Activated CD4-positive, alpha-beta T cell treated with anti-CD3 and anti-CD28 coated beads for 4 hours (primary cell): Measurements from ENCODE around the gene EFHD1.
"Not testable (repeated sequence)": the region's sequence is repeated elsewhere in the genome, so short reads cannot be mapped to it uniquely, and the experiment has no call there.

Experiments used
- DNase-seq, 2 donors: peaks; one replicate each; pipeline ENCODE4 v3.0.0-alpha.2; 2020

EFHD1 gene

DNA sequence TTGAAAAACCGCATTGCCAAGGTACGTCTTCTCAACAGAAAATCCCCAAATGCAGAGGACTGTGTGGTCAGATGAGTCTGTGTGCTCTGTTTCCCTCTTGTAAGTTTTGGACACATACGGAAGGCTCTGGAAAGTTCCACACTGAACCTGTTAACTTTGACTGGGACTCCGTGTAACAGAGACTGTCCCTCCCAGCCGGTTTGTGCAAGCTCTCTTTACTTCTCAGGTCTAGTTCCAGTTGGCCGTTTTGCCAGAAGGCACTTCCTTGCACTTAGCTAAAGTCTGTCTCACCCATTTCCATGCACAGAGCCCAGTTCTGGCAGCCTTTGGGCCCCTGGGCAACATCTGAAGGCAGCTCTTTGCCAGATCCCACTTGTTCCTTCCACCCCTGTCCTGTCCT is 22.0 kb downstream of the EFHD1 start:
- DNase-seq: no peak

DNA sequence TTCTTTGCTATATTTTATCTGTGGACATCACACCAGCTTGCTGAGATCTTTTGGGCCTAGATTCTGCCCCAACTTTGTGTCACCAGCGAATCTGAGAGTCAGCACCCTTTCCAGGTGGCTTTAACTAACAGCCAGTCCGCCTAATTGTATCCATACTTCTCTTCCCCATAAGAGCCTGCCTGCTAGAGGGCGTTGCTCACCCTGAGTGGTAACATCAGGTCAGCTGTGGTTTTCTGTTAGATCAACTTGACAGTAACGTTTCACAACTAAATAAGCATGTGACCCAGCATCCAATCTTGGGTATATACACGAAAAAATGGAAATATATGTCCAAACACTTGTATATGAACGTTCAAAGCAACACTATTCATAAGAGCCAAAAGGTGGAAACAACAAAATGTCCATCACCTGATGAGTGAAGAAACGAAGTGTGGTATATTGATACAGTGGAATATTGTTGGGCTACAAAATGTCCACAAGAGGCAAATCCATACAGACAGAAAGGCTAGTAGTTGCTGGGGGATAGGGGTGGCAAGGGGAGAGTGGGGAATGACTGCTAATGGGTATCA is 24.9 kb downstream of the EFHD1 start:
- DNase-seq: no peak

- no peak for DNase-seq
Measured at GRCh38 chr2:232659359-232659758, 26.0 kb downstream of the EFHD1 start.

GRCh38 chr2:232662486-232663260 is 29.3 kb downstream of the EFHD1 start:
- DNase-seq: no peak

DNA sequence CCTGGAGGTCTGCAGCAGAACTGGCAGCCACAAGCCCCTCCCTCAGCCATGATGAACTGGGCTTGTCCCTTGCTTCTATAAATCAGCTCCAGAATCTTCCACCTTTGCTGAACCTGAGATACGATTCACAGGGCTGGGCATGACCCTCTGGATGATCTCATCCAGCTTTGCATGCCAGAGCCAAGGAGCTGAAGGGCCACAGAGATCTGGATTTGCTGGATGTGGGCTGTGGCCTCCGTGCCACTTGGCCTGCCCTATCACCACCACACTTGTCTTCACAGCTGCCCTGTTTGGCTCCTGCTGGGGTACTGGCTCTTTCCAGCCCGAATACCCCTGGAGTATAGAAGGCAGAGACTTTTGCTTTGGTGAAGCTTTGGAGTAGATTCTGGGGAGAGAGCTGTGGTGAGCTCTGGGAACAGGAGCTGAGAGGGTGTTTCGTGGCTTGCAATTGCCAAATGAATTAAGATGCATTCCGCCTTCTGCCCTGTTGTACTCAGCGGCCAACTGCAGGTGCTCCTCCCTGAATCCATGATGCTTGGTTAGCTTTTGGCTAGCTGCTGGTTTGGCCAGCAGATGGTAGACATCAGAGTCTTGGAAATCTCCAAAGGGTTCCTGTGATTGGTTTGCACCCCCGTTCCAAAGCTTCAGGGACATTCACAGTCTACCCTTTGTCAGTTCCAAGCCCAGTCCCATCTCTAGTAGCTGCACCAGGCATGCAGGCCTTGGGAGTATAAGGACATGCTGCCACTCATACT is 32.8 kb downstream of the EFHD1 start:
- no peak for DNase-seq

DNA sequence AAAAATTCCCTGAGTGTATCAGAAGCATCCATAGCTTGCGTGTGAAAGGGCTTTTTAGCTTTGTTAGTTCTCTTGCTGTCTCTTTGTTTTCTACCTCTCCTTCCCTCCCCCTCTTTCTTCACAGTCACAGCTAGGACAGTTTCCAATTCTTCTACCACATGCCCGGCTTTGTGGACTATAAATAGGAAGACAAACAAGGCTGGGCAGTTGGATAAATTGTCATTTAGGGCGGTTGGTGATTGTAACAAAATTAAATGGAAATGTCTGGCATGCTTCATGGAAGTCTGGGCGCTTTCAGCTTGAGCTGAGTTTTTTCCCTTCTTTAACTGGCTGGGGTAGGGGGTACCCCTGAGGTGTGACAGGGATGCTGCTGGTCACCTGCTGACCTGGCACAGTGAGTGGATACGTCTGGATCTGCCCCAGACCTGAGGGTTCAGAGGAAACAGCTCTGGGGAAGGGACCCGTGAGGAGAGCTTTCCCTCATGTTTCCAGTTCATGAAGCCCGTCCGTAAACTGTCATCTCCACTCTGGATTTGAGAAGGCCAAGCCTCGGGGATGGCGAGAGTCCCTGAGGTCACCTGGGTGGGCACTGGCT is 34.7 kb downstream of the EFHD1 start:
- no peak for DNase-seq

DNA sequence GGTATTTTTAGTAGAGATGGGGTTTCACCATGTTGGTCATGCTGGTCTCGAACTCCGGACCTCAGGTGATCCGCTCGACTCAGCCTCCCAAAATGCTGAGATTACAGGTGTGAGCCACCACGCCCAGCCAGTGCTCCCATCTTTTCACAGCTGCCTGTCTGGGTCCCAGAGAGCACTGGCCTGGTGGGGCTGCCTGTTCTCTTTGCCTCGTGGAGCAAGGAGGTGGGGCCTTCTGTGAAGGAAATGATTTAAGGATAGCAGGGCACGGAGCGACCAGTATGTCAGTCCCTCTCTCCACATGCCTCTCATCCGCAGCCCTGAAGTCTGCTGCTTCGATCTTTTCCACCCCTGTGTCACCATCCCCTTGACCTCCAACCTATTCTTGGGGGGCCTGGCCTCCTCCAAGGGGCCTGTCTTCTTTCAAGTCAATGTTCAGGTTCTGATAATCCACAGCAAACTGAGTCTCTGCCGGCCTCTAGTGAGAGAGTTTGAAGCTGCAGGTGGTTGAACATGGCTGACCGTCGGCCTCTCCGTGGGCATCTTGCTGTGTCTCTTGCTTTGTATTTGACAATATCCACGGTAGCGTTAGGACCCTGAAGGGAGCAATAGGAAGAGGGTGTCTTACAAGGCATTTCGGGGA is 35.5 kb downstream of the EFHD1 start:
- no peak for DNase-seq

DNA sequence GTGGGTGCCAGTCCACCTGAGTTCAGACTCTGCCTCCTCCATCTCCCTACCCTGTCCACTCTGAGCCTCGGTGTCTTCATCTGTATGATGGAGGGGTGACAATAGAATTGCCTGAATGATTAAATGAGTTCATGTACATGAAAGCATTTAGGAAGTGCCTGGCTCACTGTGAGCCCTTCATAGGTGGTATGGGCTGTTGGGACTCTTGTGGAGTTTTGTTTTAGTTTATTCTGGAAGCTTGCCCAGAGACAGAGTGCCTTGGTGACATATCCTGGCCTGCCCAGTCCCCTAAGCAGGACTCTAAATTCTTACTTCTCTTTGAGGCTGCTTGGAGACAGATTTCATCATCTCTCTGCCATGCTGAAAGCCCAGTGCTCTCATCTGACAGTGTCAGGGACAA is 39.2 kb downstream of the EFHD1 start:
- no peak for DNase-seq

DNA sequence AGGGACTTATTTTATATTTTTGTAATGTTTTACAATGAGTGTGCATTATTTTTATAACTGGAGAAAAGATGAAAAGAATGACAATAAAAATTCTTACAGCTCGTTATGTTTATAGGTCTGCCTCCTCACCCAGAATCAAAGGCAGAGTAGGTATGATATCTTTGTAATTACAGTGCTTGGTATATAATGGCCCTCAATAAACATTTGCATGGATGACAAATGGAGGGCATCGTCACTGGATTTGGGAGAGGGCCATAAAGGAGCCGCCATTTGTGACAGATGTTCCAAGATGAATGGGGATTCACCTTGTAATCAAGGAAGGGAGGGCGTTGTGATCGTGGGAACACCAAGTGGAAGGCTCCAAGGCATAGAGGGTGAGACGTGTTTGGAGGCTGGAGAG is 41.1 kb downstream of the EFHD1 start:
- DNase-seq: no peak

- DNase-seq: no peak
Measured at GRCh38 chr2:232675381-232675780, 42.0 kb downstream of the EFHD1 start.

DNA sequence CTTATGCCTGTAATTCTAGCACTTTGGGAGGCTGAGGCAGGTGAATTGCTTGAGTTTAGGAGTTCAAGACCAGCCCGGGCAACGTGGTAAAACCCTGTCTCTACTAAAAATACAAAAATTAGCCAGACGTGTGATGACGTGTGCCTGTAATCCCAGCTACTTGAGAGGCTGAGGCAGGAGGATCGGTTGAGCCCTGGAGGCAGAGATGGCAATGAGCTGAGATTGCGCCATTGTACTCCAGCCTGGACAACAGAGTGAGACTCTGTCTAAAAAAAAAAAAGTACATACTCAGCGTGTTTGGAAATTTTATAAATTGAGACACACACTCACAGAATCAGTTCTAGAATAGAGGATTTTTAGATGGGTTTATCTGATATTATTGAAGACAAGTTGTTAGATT is 46.6 kb downstream of the EFHD1 start:
- no peak for DNase-seq

GRCh38 chr2:232681527-232681926 is 48.1 kb downstream of the EFHD1 start:
- DNase-seq: no peak

GRCh38 chr2:232683368-232683767 is 50.0 kb downstream of the EFHD1 start:
- no peak for DNase-seq

DNA sequence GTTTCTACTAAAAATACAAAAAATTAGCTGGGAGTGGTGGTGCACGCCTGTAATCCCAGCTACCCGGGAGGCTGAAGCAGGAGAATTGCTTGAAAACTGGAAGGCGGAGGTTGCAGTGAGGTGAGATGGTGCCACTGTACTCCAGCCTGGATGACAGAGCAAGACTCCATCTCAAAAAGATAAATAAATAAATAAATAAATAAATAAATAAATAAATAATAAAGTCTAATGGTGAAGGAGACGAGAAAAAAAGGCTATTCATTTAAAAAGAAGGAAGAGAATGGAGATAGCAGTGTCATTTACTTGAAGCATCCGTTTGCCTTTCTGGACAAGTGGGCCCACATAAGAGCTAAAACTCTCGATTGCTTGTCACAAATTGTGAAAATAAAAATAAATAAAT is 52.0 kb downstream of the EFHD1 start:
- DNase-seq: not testable (repeated sequence)

- DNase-seq: no peak
Measured at GRCh38 chr2:232687382-232688160, 54.2 kb downstream of the EFHD1 start.

- DNase-seq: no peak
Measured at GRCh38 chr2:232688201-232688600, 54.8 kb downstream of the EFHD1 start.

- no peak for DNase-seq
Measured at GRCh38 chr2:232689152-232689910, 55.9 kb downstream of the EFHD1 start.

- not testable (repeated sequence) for DNase-seq
Measured at GRCh38 chr2:232691117-232691516, 57.7 kb downstream of the EFHD1 start.

- DNase-seq: no peak
Measured at GRCh38 chr2:232693344-232693743, 59.9 kb downstream of the EFHD1 start.

DNA sequence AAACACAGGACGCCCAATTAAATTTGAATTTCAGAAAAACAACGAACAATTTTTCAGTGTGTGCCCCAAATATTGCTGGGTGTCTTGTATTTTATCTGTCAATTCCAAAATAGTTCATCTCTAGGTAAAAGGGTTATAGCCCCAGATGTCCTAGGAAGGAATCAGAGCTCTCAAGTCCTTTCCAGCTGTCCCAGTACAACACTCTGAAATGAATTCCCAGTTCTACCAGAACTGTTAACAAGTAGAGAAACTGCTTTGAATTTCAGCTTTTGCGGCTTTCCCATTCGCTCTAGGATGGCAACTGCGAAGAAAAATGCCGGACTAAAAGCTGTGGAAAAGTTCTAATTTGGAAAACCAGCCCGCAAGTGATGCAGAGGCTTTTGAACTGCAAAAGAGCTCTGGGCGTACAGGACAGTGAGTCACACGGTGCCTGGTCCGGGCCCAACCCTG is 63.2 kb downstream of the EFHD1 start:
- no peak for DNase-seq

DNA sequence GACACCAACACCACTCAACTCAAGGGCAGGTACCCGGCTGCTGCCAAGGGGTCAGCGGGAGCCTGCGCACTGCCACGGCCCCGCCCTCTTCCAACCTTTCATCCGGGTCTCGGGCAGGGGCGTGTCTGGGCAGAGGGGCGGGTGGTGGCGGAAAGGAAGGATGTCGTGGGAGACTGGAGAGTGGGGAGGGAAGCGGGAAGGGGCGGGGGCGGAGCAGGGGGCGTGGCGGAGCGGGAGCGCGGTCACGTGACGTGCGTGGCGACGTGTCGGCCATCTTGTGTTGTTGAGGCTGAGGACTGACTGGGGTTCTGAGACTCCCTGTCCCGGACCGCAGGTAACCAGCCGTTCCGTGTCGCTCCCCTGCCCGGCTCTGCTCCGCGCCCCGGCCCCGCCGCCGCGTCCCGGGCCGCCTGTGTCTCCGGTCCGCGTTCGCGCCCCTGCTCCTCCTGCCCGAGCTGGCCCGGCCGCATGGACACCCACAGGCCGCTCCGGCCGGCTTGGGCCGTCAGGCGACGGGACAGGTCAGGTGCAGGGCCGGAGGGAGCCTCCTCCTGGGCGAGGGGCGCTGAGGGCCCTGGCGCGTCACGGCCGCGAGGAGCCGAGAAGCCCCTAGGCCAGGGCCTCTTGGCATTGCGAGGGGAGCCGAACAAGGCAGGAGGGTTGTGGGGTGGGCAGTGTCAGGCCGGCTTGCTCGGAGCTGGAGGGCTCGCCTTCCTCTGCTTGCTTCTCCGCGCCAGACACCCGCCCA is 63.8 kb downstream of the EFHD1 start, which contains the start of gene GIGYF2:
Gene GIGYF2 (plus strand): TSS at position 273 of the 748 bp plus-strand sequence. CDS start 37,867 bp downstream, outside the sequence.
- peak; percentile 91 to 93 for DNase-seq
